Progenitor cell of endocrine pancreas (in vitro differentiated cells): ENCODE results near the gene MAD1L1. TPM values are rescaled to one million over a fixed set of nuclear protein-coding genes. Genes with fewer than 3 reads are reported as not detected.

ENCODE experiments used
- DNase-seq: peaks from one replicate; pipeline ENCODE4 v3.0.0; 2021; ENCODE audit warnings: low spot score; ENCODE audit not compliant: unreplicated experiment
- H3K27ac Mint-ChIP-seq: 2 replicates; pipeline ENCODE4 v1.8.0; 2021; ENCODE audit warnings: mild to moderate bottlenecking, moderate library complexity, mixed read lengths
- H3K27me3 Mint-ChIP-seq: 2 replicates; pipeline ENCODE4 v1.8.0; 2021; ENCODE audit warnings: mixed read lengths
- H3K36me3 Mint-ChIP-seq: 2 replicates; pipeline ENCODE4 v1.8.0; 2022; ENCODE audit warnings: mixed read lengths; ENCODE audit not compliant: insufficient read depth
- H3K4me1 Mint-ChIP-seq: 2 replicates; pipeline ENCODE4 v1.8.0; 2021; ENCODE audit warnings: low read depth, mixed read lengths
- H3K4me3 Mint-ChIP-seq: 2 replicates; pipeline ENCODE4 v1.8.0; 2021; ENCODE audit warnings: low read depth, mild to moderate bottlenecking, moderate library complexity, mixed read lengths
- H3K9me3 Mint-ChIP-seq: 2 replicates; pipeline ENCODE4 v1.8.0; 2021; ENCODE audit warnings: low read depth, mixed read lengths
- total RNA-seq: library from RNA; stranded (reverse); gene quantifications from 2 replicates; pipeline ENCODE4 v1.2.1, GENCODE V29; 2021
- TF ChIP-seq, protein P1 (sequence below): fragments of 200-600 bp; sonication (generic); IDR thresholded peaks from one replicate; pipeline ENCODE4 v1.5.0; 2021; ENCODE audit warnings: antibody characterized with exemption, mild to moderate bottlenecking; ENCODE audit not compliant: unreplicated experiment

The MAD1L1 gene
- total RNA-seq, 1 donor from 2014 or later = 49.8 TPM

DNA sequence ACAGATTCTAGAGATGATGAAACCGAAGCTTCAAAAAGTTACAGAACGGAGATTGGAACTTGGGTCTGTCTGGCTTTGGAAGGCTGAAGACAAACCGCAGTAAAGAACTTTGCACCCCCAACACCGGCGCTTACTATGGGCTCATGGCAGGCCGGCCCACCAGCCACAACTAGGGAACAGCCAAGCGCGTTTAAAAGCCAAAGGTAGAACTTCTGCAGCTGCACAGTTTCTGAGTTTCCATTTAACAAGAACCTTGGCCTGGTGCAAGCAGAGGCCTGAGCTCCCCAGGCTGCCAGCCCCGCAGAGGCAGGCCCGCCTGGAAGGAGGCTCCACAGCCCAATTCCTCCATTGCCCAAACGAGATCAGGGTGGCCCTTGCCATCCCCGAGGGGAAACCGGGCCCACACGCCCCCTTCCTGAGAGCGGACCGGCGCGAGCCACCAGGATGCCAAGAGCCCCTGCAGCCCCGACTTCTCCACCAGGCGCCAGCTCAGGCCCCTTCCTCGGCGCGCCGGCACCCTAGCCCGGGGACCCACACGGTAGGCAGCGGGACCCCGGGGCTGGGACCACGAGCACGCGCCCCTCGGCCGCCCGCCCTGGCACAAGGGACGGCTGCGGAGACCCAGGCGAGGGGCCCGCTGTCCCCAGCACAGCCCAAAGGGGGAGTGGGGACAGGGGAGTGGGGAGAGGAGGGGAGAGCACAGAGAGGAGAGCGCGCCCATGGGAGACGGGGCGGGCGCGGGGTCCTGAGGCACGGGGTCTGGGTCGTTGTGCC lies 566 bp downstream of the MAD1L1 start:
- peak overlapping the region; percentile 90 for H3K4me3 Mint-ChIP-seq
- peaks cover 13% of the 10 kb centered on the region for H3K36me3 Mint-ChIP-seq

DNA sequence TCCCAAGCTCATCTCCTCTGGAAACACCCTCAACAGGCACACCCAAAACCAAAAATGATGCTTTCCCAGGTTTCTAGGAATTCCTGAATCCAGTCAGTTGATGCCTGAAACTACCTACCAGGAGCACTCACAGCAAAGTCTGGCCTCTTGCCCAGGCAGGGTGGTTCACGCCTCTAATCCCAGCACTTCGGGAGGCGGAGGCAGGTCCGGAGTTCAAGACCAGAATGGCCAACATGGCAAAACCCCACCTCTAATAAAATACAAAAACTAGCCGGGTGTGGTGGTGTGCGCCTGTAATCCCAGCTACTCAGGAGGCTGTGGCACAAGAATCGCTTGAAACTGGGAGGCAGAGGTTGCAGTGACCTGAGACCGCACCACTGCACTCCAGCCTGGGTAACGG lies 1.9 kb downstream of the MAD1L1 start:
- peak overlapping the region; percentile 19 for H3K4me3 Mint-ChIP-seq
- no peak for DNase-seq
- no peak overlapping the region for H3K27ac Mint-ChIP-seq
- TF ChIP-seq, protein P1, sequence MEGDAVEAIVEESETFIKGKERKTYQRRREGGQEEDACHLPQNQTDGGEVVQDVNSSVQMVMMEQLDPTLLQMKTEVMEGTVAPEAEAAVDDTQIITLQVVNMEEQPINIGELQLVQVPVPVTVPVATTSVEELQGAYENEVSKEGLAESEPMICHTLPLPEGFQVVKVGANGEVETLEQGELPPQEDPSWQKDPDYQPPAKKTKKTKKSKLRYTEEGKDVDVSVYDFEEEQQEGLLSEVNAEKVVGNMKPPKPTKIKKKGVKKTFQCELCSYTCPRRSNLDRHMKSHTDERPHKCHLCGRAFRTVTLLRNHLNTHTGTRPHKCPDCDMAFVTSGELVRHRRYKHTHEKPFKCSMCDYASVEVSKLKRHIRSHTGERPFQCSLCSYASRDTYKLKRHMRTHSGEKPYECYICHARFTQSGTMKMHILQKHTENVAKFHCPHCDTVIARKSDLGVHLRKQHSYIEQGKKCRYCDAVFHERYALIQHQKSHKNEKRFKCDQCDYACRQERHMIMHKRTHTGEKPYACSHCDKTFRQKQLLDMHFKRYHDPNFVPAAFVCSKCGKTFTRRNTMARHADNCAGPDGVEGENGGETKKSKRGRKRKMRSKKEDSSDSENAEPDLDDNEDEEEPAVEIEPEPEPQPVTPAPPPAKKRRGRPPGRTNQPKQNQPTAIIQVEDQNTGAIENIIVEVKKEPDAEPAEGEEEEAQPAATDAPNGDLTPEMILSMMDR = no peak
- H3K9me3 Mint-ChIP-seq = no peaks in the 10 kb centered on the region
- H3K27me3 Mint-ChIP-seq = no peaks in the 10 kb centered on the region
- H3K36me3 Mint-ChIP-seq = peaks cover 14% of the 10 kb centered on the region
- peaks cover 10% of the 10 kb centered on the region for H3K4me1 Mint-ChIP-seq

More for the DNA sequence above, 566 bp downstream of the MAD1L1 start:
- peak; percentile 35 for DNase-seq
- Mint-ChIP-seq H3K27ac (peak overlapping the region; percentile 51), H3K9me3 (no peaks in the 10 kb centered on the region), H3K27me3 (no peaks in the 10 kb centered on the region), H3K4me1 (peaks cover 10% of the 10 kb centered on the region)
- TF ChIP-seq, protein P1 = peak; percentile 25

- TF ChIP-seq, protein P1 = no peak
These were observed 2.5 kb downstream of the MAD1L1 start for GRCh38 chr7:2230226-2230625.

DNA sequence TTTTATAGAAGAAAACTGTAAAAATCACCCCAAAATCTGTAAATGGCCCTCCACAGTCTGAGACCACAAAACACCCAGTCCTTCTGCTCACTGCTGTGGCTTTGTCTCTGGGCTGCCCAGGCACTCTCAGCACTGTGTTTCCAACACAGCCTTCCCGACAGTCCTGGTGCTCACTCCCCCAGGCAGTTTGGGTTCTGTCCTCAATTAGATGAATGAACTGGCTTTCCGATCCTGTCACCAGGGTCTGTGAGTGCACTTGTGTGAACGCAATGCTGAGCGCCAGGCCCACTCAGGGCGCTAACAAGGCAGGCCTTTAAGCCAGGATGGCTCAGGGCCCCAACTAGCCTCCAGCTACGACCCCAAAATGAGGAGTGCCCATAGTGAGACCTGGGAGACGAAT lies 3.3 kb downstream of the MAD1L1 start:
- DNase-seq = no peak
- Mint-ChIP-seq H3K4me3 (no peak overlapping the region), H3K27ac (no peak overlapping the region), H3K36me3 (peaks cover 12% of the 10 kb centered on the region), H3K4me1 (peaks cover 10% of the 10 kb centered on the region), H3K9me3 (no peaks in the 10 kb centered on the region), H3K27me3 (no peaks in the 10 kb centered on the region)
- TF ChIP-seq, protein P1 = no peak

More at GRCh38 chr7:2230226-2230625, 2.5 kb downstream of the MAD1L1 start:
- peak overlapping the region; percentile 19 for H3K4me3 Mint-ChIP-seq
- H3K27ac Mint-ChIP-seq = no peak overlapping the region
- DNase-seq = no peak
- H3K27me3 Mint-ChIP-seq = no peaks in the 10 kb centered on the region
- H3K4me1 Mint-ChIP-seq = peaks cover 10% of the 10 kb centered on the region
- H3K36me3 Mint-ChIP-seq = peaks cover 18% of the 10 kb centered on the region
- no peaks in the 10 kb centered on the region for H3K9me3 Mint-ChIP-seq

GRCh38 chr7:2228921-2229320 lies 3.8 kb downstream of the MAD1L1 start:
- peaks cover 10% of the 10 kb centered on the region for H3K4me1 Mint-ChIP-seq
- no peak overlapping the region for H3K4me3 Mint-ChIP-seq
- no peaks in the 10 kb centered on the region for H3K9me3 Mint-ChIP-seq
- peaks cover 16% of the 10 kb centered on the region for H3K36me3 Mint-ChIP-seq
- no peak overlapping the region for H3K27ac Mint-ChIP-seq
- H3K27me3 Mint-ChIP-seq = no peaks in the 10 kb centered on the region
- TF ChIP-seq, protein P1 = no peak
- no peak for DNase-seq
